NCI-H510A treated with DMSO at 0.1 percent for 48 hours (cell line): ENCODE data around the gene PRB2.
"Not testable (repeated sequence)": the region's sequence is repeated elsewhere in the genome, so short reads cannot be mapped to it uniquely, and the experiment has no call there.

Experiments used
- DNase-seq: peaks from one replicate; lab custom pipeline; 2025; lab: John Stamatoyannopoulos, UW

PRB2 gene

GRCh38 chr12:11395467-11395866, at the start of gene PRB2:
Gene PRB2 (minus strand): TSS chr12:11395567. CDS start chr12:11395529, 38 bp downstream.
- not testable (repeated sequence) for DNase-seq

DNA sequence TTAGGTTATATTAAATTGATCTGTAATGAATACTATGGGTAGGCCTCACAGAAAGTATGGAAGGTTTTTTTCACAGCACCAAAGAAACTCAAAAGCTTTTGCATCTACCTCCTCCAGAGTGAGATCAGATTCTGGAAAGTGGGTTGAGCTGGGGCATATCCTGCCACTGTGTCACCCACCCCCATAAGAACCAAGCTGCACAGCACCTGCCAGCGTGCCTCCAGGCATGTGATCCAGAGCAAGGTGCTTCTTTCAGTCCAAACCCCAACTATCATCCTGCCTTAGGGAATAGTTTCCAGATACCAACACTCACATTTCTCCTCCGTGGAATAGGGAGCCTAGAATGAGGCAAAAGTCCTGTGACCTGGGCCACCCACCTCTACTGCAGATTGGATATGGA, 42.6 kb upstream of the PRB2 start:
- no peak for DNase-seq

GRCh38 chr12:11433664-11434063, 38.3 kb upstream of the PRB2 start:
- no peak for DNase-seq

DNA sequence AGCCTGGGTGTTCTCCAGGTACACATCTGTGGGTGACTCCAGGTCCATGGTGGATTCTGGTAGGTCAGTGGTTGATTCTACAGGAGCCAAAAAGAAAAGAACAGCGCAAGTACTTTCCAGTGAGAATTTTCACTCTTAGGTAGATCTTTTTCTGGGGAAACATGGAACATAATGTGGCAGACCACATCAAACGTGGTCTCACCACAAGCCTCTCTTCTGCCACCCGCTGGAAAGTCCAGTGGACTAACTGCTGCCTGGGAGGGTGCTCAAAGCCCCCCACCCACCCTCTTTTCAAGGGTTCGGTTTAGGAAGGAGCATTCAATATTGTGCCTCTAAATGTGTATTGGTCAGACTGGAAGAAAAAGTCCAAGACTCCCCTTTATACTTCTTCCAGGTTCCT, 36.1 kb upstream of the PRB2 start:
- DNase-seq: no peak

DNA sequence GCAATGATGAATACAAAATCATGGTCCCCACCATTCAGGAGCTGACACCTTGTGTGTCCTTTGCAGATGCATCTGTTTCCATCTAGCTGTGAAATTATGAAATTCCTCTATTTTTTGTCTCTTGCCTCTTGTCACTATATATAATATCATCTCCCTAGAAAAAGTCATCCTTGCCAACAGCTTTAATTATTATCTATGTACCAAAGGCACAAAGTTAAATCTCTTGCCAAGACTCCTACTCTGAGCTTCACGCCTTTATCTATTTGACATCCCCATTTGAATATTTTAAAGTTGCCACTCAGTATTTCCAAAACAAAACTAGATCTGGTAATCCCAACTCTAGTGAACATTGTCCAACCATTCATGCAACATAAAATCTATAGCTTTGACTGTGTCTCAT, 32.0 kb upstream of the PRB2 start:
- DNase-seq: no peak

DNA sequence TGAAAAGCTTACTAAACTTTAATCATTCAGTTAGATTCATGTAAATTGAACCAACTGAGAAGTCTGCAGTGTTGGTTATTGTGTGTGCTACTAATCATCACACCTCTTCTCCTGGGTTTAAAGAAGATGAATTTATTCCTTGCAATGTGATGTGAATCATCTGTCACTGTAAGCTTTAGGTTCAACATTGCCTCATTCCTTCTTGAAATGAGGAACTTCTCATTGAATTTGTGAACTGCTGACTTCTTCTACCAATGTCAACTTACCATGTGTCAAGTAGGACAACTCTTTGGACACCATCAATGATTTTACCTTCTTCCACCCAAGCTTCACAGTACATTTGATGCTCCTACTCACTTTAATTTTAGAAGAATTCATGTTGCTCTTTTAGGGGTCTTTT, 17.4 kb upstream of the PRB2 start:
- no peak for DNase-seq

DNA sequence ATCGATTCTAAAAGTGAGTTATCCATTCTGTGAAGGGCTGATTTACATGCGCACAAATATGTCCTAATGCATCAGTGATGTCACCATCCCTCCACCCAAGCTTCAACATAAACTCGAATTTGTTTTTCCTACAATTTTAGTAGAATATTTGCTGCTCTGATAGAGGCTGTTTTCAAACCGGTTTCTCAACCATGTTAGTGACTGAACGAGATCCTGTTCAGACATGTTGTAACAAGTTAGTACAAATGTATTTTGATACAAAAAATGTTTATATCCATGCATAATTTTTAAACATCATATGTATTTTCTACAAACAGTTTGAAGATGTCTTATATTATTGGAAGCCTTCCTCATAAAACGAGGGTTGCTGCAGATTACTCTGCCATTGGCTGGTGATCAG, 12.7 kb upstream of the PRB2 start:
- DNase-seq: no peak

- DNase-seq: no peak
Observed at GRCh38 chr12:11397366-11397765, 2.0 kb upstream of the PRB2 start.

- DNase-seq: not testable (repeated sequence)
Observed at GRCh38 chr12:11391456-11391855, 3.9 kb downstream of the PRB2 start.

- DNase-seq: not testable (repeated sequence)
Observed at GRCh38 chr12:11377420-11377819, 17.9 kb downstream of the PRB2 start.

DNA sequence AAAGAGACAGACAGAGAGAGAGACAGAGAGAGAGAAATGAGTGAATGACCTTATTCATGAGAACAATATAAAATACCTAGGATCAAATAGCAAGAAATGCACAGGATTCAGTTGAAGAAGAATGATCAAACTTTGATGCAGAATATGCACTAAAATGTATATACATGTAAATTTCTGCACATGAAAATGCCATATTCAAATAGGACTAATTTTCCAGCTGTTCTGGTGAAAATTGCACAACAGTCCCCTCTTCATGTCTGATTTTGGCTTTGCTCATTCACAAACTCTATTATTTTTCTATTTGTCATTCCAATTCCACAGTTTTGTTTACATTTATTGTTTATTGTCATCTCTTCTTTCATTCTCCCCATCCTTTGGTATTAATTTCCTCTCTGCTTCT, 34.2 kb downstream of the PRB2 start:
- no peak for DNase-seq

- not testable (repeated sequence) for DNase-seq
Observed at GRCh38 chr12:11360205-11360883, 35.0 kb downstream of the PRB2 start.

- DNase-seq: not testable (repeated sequence)
Observed at GRCh38 chr12:11351736-11352135, 43.6 kb downstream of the PRB2 start.

DNA sequence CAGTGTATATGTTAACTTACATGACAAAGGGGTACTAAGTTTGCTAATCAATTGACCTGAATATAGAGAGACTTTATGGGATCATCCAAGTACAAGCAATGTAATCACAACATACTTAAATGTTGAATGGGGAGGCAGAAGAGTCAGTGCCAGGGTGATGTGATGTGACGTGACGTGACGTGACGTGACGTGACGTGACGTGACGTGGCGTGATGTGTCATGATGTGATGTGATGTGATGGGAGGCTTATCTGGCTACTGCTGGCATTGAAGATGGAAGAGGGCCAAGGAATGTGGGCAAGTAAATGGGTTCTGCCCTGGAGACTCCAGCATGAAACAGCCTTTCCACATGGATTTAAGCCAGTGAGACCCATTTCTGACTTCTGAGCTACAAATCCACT, 46.9 kb downstream of the PRB2 start:
- no peak for DNase-seq

- DNase-seq: no peak
Observed at GRCh38 chr12:11347810-11348209, 47.6 kb downstream of the PRB2 start.

DNA sequence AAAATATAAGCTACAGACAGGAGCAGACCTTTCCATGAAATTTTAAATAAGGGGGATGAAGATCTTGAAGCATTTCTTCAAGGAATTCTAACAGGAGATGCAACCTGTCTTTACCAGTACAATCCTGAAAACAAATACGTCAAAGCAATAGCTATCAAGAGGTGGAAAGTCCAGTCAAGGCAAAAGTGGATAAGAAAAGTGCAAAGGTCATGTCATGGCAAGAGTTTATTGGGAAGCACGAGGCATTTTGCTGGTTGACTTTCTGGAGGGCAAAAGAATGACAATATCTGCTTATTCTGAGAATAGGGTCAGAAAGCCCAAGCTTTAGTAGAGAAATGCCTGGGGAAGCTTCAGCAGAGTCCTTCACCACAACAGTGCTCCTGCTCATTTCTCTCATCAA, 50.9 kb downstream of the PRB2 start:
- DNase-seq: no peak
